Measurements from ENCODE around the gene TFDP2. TPM values are rescaled to one million over a fixed set of nuclear protein-coding genes. Genes with fewer than 3 reads are reported as not detected.

The TFDP2 gene
- total RNA-seq, 1 donor, result 39.1 TPM

DNA sequence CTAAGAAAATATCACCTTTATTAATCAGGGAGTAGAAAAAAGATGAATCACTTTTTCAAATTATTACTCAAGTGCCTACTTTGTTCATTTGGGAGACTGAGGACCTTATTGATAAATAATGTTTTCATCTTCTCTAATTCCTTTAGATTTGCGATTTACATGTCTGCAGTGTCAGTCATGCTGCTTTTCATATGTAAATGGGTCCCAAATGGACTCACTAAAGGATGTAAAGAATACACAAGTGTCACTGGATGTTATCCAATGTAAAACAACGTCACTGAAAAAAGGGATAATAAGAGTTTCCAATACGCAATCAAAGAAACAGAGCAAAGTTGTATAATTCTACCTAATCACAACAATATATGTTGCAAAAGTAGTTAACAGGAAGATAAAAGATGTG is 84.9 kb downstream of the TFDP2 start:
- Histone ChIP-seq H3K4me1 (ENCODE audit: insufficient read depth, low read length) (no peaks in the 10 kb centered on the region), H3K9me3 (ENCODE audit: low read depth, low read length) (no peaks in the 10 kb centered on the region), H3K4me3 (ENCODE audit: low read length) (no peak overlapping the region), H3K27me3 (ENCODE audit: insufficient read depth, low read length) (no peaks in the 10 kb centered on the region)

GRCh38 chr3:142057331-142057725 is 92.0 kb downstream of the TFDP2 start:
- H3K9me3 ChIP-seq (ENCODE audit: low read depth, low read length), result no peaks in the 10 kb centered on the region
- no peak overlapping the region for H3K4me3 ChIP-seq (ENCODE audit: low read length)
- no peaks in the 10 kb centered on the region for H3K4me1 ChIP-seq (ENCODE audit: insufficient read depth, low read length)
- H3K27me3 ChIP-seq (ENCODE audit: insufficient read depth, low read length), result no peaks in the 10 kb centered on the region

DNA sequence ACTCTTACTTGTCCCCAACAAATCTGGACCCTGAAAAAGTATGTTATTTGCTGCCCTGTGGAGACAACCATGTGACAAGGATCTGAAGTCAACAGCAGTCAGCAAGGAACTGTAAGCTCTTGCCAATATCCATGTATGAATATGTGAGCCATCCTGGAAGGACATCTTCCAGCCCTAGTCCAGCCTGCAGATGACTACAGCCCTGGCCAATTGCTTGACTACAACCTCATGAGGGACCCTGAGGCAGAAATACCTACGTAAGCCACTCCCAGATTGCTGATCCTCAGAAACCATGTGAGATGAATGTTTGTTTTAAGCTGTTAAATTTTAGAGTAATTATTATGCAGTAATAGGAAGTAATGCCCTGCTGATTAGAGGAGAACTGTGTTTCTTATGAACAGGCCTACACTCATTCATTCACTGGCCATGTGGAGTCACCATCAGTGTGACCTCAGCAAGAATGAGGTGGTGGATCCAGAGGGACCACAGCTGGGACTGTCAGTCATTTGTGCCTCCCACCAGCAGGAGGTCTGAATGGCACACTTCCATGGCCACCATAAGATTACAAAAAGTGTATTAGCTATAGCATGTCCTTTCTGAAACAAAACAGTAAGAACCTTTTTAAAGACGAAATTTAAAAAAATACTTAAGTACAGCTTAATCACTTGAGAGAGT is 92.6 kb downstream of the TFDP2 start:
- no peak overlapping the region for H3K4me3 ChIP-seq (ENCODE audit: low read length)
- no peaks in the 10 kb centered on the region for H3K27me3 ChIP-seq (ENCODE audit: insufficient read depth, low read length)
- no peaks in the 10 kb centered on the region for H3K4me1 ChIP-seq (ENCODE audit: insufficient read depth, low read length)
- H3K9me3 ChIP-seq (ENCODE audit: low read depth, low read length), result no peaks in the 10 kb centered on the region

- no peaks in the 10 kb centered on the region for H3K9me3 ChIP-seq (ENCODE audit: low read depth, low read length)
- no peak overlapping the region for H3K4me3 ChIP-seq (ENCODE audit: low read length)
- no peaks in the 10 kb centered on the region for H3K27me3 ChIP-seq (ENCODE audit: insufficient read depth, low read length)
- no peaks in the 10 kb centered on the region for H3K4me1 ChIP-seq (ENCODE audit: insufficient read depth, low read length)
Measured at GRCh38 chr3:142053835-142054234, 95.5 kb downstream of the TFDP2 start.

GRCh38 chr3:142053244-142053643 is 96.1 kb downstream of the TFDP2 start:
- Histone ChIP-seq H3K27me3 (ENCODE audit: insufficient read depth, low read length) (no peaks in the 10 kb centered on the region), H3K4me3 (ENCODE audit: low read length) (no peak overlapping the region), H3K4me1 (ENCODE audit: insufficient read depth, low read length) (no peaks in the 10 kb centered on the region), H3K9me3 (ENCODE audit: low read depth, low read length) (no peaks in the 10 kb centered on the region)

DNA sequence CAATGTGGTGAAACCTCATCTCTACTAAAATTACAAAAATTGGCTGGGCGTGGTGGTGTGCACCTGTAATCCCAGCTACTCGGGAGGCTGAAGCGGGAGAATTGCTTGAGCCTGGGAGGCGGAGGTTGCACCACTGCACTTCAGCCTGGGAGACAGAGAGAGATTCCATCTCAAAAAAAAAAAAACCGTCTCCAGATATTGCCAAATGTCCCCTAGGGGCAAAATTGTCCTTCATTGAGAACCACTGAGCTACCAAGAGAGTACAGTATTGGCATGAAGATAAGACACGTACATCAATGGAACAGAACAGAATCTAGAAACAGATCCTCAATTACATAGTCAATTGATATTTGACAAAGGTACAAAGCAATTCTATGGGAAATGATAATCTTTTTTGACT is 98.0 kb downstream of the TFDP2 start:
- no peaks in the 10 kb centered on the region for H3K9me3 ChIP-seq (ENCODE audit: low read depth, low read length)
- H3K4me3 ChIP-seq (ENCODE audit: low read length), result no peak overlapping the region
- H3K4me1 ChIP-seq (ENCODE audit: insufficient read depth, low read length), result peaks cover 4% of the 10 kb centered on the region
- no peaks in the 10 kb centered on the region for H3K27me3 ChIP-seq (ENCODE audit: insufficient read depth, low read length)

GRCh38 chr3:142047021-142047369 is 102.3 kb downstream of the TFDP2 start:
- Histone ChIP-seq H3K27me3 (ENCODE audit: insufficient read depth, low read length) (no peaks in the 10 kb centered on the region), H3K4me3 (ENCODE audit: low read length) (no peak overlapping the region), H3K4me1 (ENCODE audit: insufficient read depth, low read length) (peaks cover 12% of the 10 kb centered on the region), H3K9me3 (ENCODE audit: low read depth, low read length) (no peaks in the 10 kb centered on the region)

DNA sequence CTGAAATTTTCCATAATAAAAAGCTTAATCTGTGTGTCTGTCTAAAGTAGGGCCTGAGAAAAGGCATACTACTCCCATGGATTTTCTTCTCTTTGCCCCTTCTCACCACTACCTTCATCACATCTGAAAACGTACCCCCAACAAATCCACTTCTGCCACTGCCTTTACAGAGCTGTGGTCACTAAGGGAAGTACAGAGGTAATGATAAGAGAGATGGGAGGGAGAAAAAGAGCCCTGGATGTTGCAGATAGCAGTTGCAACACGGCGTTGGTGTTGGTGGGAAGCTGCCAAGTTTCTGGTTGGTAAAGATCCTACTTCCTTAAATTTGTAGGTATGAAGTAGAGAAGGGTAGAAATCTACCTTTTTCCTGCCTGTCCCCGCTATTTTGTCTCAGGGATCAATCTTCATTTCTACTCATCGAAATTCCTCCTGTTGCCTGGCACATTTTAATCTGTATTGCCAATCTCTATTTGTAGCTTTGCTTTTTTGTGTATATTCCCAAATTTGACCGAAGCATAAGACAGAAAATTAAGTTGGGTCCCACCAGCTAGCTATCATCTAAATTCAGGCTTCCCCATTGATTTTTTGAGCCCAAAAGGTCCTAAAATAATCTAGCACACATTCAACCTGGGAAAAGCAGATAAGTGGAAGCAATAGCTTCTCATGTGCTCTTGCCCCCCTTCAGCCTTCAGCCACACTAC is 102.9 kb downstream of the TFDP2 start:
- Histone ChIP-seq H3K27me3 (ENCODE audit: insufficient read depth, low read length) (no peaks in the 10 kb centered on the region), H3K4me3 (ENCODE audit: low read length) (no peak overlapping the region), H3K4me1 (ENCODE audit: insufficient read depth, low read length) (peaks cover 12% of the 10 kb centered on the region), H3K9me3 (ENCODE audit: low read depth, low read length) (no peaks in the 10 kb centered on the region)

DNA sequence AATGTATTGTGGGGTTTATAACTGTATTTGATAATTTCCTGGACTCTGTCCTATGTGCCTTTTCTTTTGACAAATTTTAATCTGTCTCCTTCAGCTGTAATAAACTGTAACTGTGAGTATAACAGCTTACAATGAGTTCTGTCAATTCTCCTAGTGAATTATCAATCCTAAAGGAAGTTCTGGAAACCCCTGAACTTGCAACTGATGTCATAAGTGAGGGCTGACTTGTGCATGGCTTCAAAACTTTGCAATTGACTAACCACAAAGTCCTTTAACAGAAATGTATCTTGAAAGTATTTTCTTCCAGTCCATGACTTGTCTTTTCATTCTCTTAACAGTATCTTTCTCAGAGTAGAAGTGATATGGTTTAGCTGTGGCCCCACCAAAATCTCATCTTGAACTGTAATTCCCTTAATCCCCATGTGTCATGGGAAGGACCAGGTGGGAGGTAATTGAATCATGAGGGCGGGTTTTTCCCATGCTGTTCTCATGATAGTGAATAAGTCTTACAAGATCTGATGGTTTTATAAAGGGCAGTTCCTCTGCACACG is 108.3 kb downstream of the TFDP2 start:
- H3K27me3 ChIP-seq (ENCODE audit: insufficient read depth, low read length), result no peaks in the 10 kb centered on the region
- peaks cover 5% of the 10 kb centered on the region for H3K4me1 ChIP-seq (ENCODE audit: insufficient read depth, low read length)
- no peaks in the 10 kb centered on the region for H3K9me3 ChIP-seq (ENCODE audit: low read depth, low read length)
- H3K4me3 ChIP-seq (ENCODE audit: low read length), result no peak overlapping the region

GRCh38 chr3:142035308-142035922 is 113.9 kb downstream of the TFDP2 start:
- H3K27me3 ChIP-seq (ENCODE audit: insufficient read depth, low read length), result no peaks in the 10 kb centered on the region
- no peak overlapping the region for H3K4me3 ChIP-seq (ENCODE audit: low read length)
- no peaks in the 10 kb centered on the region for H3K9me3 ChIP-seq (ENCODE audit: low read depth, low read length)
- H3K4me1 ChIP-seq (ENCODE audit: insufficient read depth, low read length), result peaks cover 4% of the 10 kb centered on the region

DNA sequence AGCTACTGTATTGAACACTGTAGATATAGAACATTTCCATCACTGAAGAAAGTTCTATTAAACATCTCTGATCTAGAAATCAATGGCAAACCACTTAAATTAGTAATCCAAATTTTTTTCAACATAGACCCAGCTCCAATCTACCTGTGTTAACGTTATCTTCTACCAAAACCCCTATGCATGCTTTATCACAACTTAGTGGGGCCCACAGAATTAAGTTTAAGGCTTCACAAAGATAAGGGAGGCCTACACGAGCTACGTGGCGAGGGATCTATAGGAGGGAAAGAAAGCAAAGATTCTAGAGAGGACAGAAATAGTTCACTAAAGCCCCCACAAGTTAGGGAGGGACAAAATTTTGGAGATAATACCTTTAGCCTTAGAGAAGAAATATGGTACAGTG is 116.1 kb downstream of the TFDP2 start:
- H3K4me1 ChIP-seq (ENCODE audit: insufficient read depth, low read length), result peaks cover 7% of the 10 kb centered on the region
- H3K4me3 ChIP-seq (ENCODE audit: low read length), result no peak overlapping the region
- H3K9me3 ChIP-seq (ENCODE audit: low read depth, low read length), result no peaks in the 10 kb centered on the region

DNA sequence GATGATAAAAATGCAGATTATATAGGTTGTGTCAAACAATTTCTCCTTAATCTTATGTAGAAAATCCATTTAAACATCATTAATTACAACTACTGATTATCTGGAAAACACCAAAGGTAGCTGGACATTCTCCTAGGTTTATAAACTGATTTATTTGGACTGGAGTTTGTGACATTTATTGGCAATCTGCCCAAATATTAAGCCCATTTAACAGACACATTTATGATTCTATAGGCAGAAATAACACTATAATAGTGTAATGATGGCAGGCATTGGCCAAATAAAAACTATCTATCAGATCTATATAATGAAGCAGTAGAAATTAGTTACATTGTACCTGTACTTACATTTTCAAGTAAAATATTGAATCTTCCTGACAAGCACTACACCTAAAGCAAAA is 117.8 kb downstream of the TFDP2 start:
- H3K9me3 ChIP-seq (ENCODE audit: low read depth, low read length), result no peaks in the 10 kb centered on the region
- H3K4me3 ChIP-seq (ENCODE audit: low read length), result no peak overlapping the region
- no peaks in the 10 kb centered on the region for H3K27me3 ChIP-seq (ENCODE audit: insufficient read depth, low read length)
- H3K4me1 ChIP-seq (ENCODE audit: insufficient read depth, low read length), result peaks cover 12% of the 10 kb centered on the region

More for the DNA sequence above, 116.1 kb downstream of the TFDP2 start:
- H3K27me3 ChIP-seq (ENCODE audit: insufficient read depth, low read length), result no peaks in the 10 kb centered on the region

- peaks cover 15% of the 10 kb centered on the region for H3K4me1 ChIP-seq (ENCODE audit: insufficient read depth, low read length)
- no peaks in the 10 kb centered on the region for H3K27me3 ChIP-seq (ENCODE audit: insufficient read depth, low read length)
- no peak overlapping the region for H3K4me3 ChIP-seq (ENCODE audit: low read length)
- no peaks in the 10 kb centered on the region for H3K9me3 ChIP-seq (ENCODE audit: low read depth, low read length)
Measured at GRCh38 chr3:142029791-142030190, 119.6 kb downstream of the TFDP2 start.

- H3K27me3 ChIP-seq (ENCODE audit: insufficient read depth, low read length), result no peaks in the 10 kb centered on the region
- no peak overlapping the region for H3K4me3 ChIP-seq (ENCODE audit: low read length)
- H3K9me3 ChIP-seq (ENCODE audit: low read depth, low read length), result no peaks in the 10 kb centered on the region
- H3K4me1 ChIP-seq (ENCODE audit: insufficient read depth, low read length), result peaks cover 15% of the 10 kb centered on the region
Measured at GRCh38 chr3:142029052-142029642, 120.2 kb downstream of the TFDP2 start.

DNA sequence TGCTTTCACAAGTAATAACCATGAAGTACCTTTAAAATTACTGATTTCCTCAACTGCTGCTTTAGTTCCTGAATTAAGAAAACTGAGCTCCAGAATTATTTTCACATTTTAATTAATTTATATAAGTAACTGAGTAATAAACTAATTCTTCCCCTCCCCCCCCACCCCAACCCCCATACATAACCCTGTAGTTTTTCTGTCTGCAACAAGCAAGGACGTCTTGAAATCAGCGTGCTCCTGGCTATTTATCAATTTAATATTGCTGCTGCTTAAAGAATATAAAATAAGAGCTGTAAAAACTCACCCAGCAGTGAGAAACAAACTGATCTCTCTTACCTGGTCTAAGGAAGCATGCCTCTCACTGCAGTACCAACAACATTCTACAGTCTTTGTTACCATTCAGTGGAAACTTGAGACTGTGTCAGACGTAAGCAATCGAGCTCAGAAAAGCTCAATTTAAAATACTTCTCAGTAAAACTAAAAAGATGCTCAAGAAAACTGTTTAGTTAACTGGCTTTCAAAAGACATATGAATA is 121.0 kb downstream of the TFDP2 start:
- Histone ChIP-seq H3K9me3 (ENCODE audit: low read depth, low read length) (no peaks in the 10 kb centered on the region), H3K4me3 (ENCODE audit: low read length) (peak overlapping the region; percentile 41), H3K4me1 (ENCODE audit: insufficient read depth, low read length) (peaks cover 15% of the 10 kb centered on the region), H3K27me3 (ENCODE audit: insufficient read depth, low read length) (no peaks in the 10 kb centered on the region)
